GM12878 (cell line): ENCODE measurements around the gene IER3IP1. TPM values are rescaled to one million over a fixed set of nuclear protein-coding genes. Genes with fewer than 3 reads are reported as not detected.

Source experiments
- ATAC-seq: fragments of 200-7000 bp; cut with Tn5 transposase; 3 replicates; pipeline ENCODE4 v1.9.1; 2020; ENCODE audit warnings: mild to moderate bottlenecking, moderate library complexity
- BruUV-seq: library from RNA; stranded (reverse); fragments of 400-500 nt; replicated peaks from 2 replicates; lab custom pipeline; 2021; lab: Mats Ljungman, UMichigan
- CTCF ChIA-PET: fragments of 300-600 bp; sonication (Branson Sonifier 250); formaldehyde crosslinking; extraction: SDS; loops from one replicate; lab custom pipeline; 2021; ENCODE audit warnings: inconsistent platforms; lab: Yijun Ruan, JAX
- POLR2A ChIA-PET: fragments of 350-600 bp; formaldehyde crosslinking; extraction: SDS; loops from one replicate; lab custom pipeline; 2021; ENCODE audit warnings: inconsistent platforms; lab: Charles Lee
- RAD21 ChIA-PET: fragments of 300-600 bp; sonication (Branson Sonifier 250); formaldehyde crosslinking; loops from one replicate; lab custom pipeline; 2023; ENCODE audit warnings: antibody characterized with exemption; ENCODE audit not compliant: unreplicated experiment; lab: Charles Lee
- SMC1A ChIA-PET: fragments of 300-600 bp; sonication (Branson Sonifier 250); formaldehyde crosslinking; loops from one replicate; lab custom pipeline; 2023; ENCODE audit not compliant: unreplicated experiment, uncharacterized antibody; lab: Charles Lee
- DNase-seq: peaks from one replicate; pipeline ENCODE4 v3.0.0-alpha.2; 2011; ENCODE audit warnings: low read depth, low spot score
- FAIRE-seq: peaks from 3 replicates; lab custom pipeline; 2011; peaks lifted over from hg19 to GRCh38; lab: Jason Lieb, UNC
- H2AFZ ChIP-seq: 2 replicates; pipeline ENCODE4 v1.6.0; 2011; ENCODE audit warnings: low read depth, low read length, control low read depth; ENCODE audit not compliant: control insufficient read depth
- H3K27ac ChIP-seq: 2 replicates; pipeline ENCODE4 v1.5.1; 2011; ENCODE audit warnings: control low read depth; ENCODE audit not compliant: control insufficient read depth, insufficient read depth
- H3K27me3 ChIP-seq, 2 experiments: replicated peaks in 1 of 2; 2 replicates each; pipeline versions ENCODE4 v1.6.0 to v1.6.1; 2011; ENCODE audit warnings: low read length in 1 of 2; ENCODE audit not compliant: control insufficient read depth in 2 of 2, insufficient read depth in 2 of 2
- H3K36me3 ChIP-seq, 2 experiments: 2 replicates each; pipeline ENCODE4 v1.5.1; 2011; ENCODE audit warnings: low read length in 1 of 2; ENCODE audit not compliant: control insufficient read depth in 2 of 2, insufficient read depth in 2 of 2
- H3K4me1 ChIP-seq: 2 replicates; pipeline ENCODE4 v1.6.1; 2011; ENCODE audit warnings: mild to moderate bottlenecking, low read length, moderate library complexity, mixed read lengths; ENCODE audit not compliant: control insufficient read depth, insufficient read depth
- H3K4me2 ChIP-seq: 2 replicates; pipeline ENCODE4 v1.6.0; 2011; ENCODE audit warnings: control low read depth; ENCODE audit not compliant: control insufficient read depth, insufficient read depth
- H3K4me3 ChIP-seq: fragments of 200-600 bp; sonication (generic); 2 replicates; pipeline ENCODE4 v1.5.1; 2016
- H3K79me2 ChIP-seq: 2 replicates; pipeline ENCODE4 v1.6.0; 2011; ENCODE audit warnings: low read length; ENCODE audit not compliant: control insufficient read depth, insufficient read depth
- H3K9ac ChIP-seq: 2 replicates; pipeline ENCODE4 v1.8.0; 2011; ENCODE audit warnings: low read length, control low read depth, mixed read lengths; ENCODE audit not compliant: control insufficient read depth, insufficient read depth
- H3K9me3 ChIP-seq: replicated peaks from 3 replicates; pipeline ENCODE4 v1.5.1; 2011; ENCODE audit warnings: mild to moderate bottlenecking, low read length; ENCODE audit not compliant: control insufficient read depth, insufficient read depth
- H4K20me1 ChIP-seq: 2 replicates; pipeline ENCODE4 v1.6.0; 2011; ENCODE audit not compliant: control insufficient read depth, insufficient read depth
- BHLHE40 ChIP-seq, 2 experiments: fragments of 450-650 bp in 1 of 2; IDR thresholded peaks; 2 replicates each; pipeline ENCODE4 v1.6.1; 2011 to 2017; ENCODE audit warnings: low read depth in 2 of 2, borderline replicate concordance in 1 of 2, improper control_type of control experiment in 1 of 2, low read length in 1 of 2, mild to moderate bottlenecking in 1 of 2
- CREM ChIP-seq: IDR thresholded peaks from 2 replicates; pipeline ENCODE4 v1.6.1; 2014; ENCODE audit warnings: antibody characterized with exemption, low read depth
- GABPA ChIP-seq: IDR thresholded peaks from 2 replicates; pipeline ENCODE4 v1.6.1; 2014; ENCODE audit warnings: antibody characterized with exemption, low read depth, mild to moderate bottlenecking, inconsistent platforms
- IKZF1 ChIP-seq: fragments of 450-650 bp; conservative IDR thresholded peaks from 2 replicates; pipeline ENCODE4 v1.6.1; 2017; ENCODE audit warnings: antibody characterized with exemption, mild to moderate bottlenecking
- IKZF2 ChIP-seq, 2 experiments: fragments of 450-650 bp; IDR thresholded peaks; 2 replicates each; pipeline ENCODE4 v1.6.1; 2017; ENCODE audit warnings: mild to moderate bottlenecking in 2 of 2, moderate library complexity in 2 of 2
- IRF4 ChIP-seq: IDR thresholded peaks from 2 replicates; pipeline ENCODE4 v1.6.1; 2011; ENCODE audit warnings: low read depth, low read length
- JUNB ChIP-seq: IDR thresholded peaks from 2 replicates; pipeline ENCODE4 v1.6.1; 2016; ENCODE audit warnings: antibody characterized with exemption, mild to moderate bottlenecking
- MEF2A ChIP-seq: IDR thresholded peaks from 2 replicates; pipeline ENCODE4 v1.6.1; 2011; ENCODE audit warnings: low read depth, mild to moderate bottlenecking, low read length, moderate library complexity; ENCODE audit not compliant: insufficient read depth
- RELA ChIP-seq: fragments of 450-650 bp; IDR thresholded peaks from 2 replicates; pipeline ENCODE4 v1.8.0; 2014; ENCODE audit warnings: borderline replicate concordance; ENCODE audit not compliant: partially characterized antibody
- RUNX3 ChIP-seq: IDR thresholded peaks from 2 replicates; pipeline ENCODE4 v1.6.1; 2012; ENCODE audit warnings: low read length, inconsistent platforms
- SP1 ChIP-seq: IDR thresholded peaks from one replicate; pipeline ENCODE4 v1.6.1; 2011; ENCODE audit warnings: low read depth, low read length
- SREBF2 ChIP-seq: IDR thresholded peaks from 2 replicates; pipeline ENCODE4 v1.6.1; 2012; ENCODE audit warnings: mild to moderate bottlenecking, low read length
- TAF1 ChIP-seq: IDR thresholded peaks from 2 replicates; pipeline ENCODE4 v1.6.1; 2011; ENCODE audit warnings: mild to moderate bottlenecking, low read depth, low read length, borderline replicate concordance
- ZNF217 ChIP-seq: fragments of 450-650 bp; IDR thresholded peaks from 2 replicates; pipeline ENCODE4 v1.6.1; 2017; ENCODE audit warnings: antibody characterized with exemption, mild to moderate bottlenecking
- WGBS: methylation state at CpG from one replicate; pipeline ENCODE4 v1.1.6; 2016; ENCODE audit warnings: low lambda C conversion rate; ENCODE audit not compliant: insufficient replicate concordance, insufficient coverage; ENCODE audit errors: missing lambda C conversion rate; 5-methylcytosine and 5-hydroxymethylcytosine counted together
- in situ Hi-C: fragments of 300-500 bp; cut with MboI; formaldehyde crosslinking; loops from 9 replicates; pipeline ENCODE4 v1.14.3; 2018; ENCODE audit warnings: mixed read lengths
- intact Hi-C: fragments of 100-400 bp; cut with micrococcal nuclease; formaldehyde crosslinking; loops from one replicate; pipeline ENCODE4 v1.14.2; 2022; ENCODE audit not compliant: unreplicated experiment
- polyA plus RNA-seq, 11 experiments: library from polyadenylated mRNA; depleted of rRNA in 4 of 11; unstranded in 6 of 11; stranded (reverse) in 5 of 11; fragments of >200 nt; fragmentation: Nextera tagmentation in 4 of 11; fragmentation: Illumina TruSeq in 1 of 11; extraction: Ambion mirVana in 4 of 11; extraction: Trizol in 1 of 11; gene quantifications; 1 replicate in 1 of 11; 2 replicates in 10 of 11; pipeline versions ENCODE4 v1.2.1 to v1.2.3, GENCODE V29; 2011 to 2016; ENCODE audit warnings: inconsistent platforms in 2 of 11, missing spikeins in 2 of 11, low read depth in 1 of 11
- total RNA-seq, 4 experiments: library from RNA; depleted of rRNA in 3 of 4; stranded (reverse); fragments of >200 nt in 3 of 4; fragmentation: Illumina TruSeq in 1 of 4; extraction: Trizol in 1 of 4; gene quantifications; 2 replicates each; pipeline versions ENCODE4 v1.2.1 to v1.2.3, GENCODE V29; 2013 to 2021
- TF ChIP-seq, protein P1 (sequence below): fragments of 450-650 bp; IDR thresholded peaks from 2 replicates; pipeline ENCODE4 v1.6.1; 2014; ENCODE audit warnings: mild to moderate bottlenecking
- TF ChIP-seq, protein P2 (sequence below): IDR thresholded peaks from 2 replicates; pipeline ENCODE4 v1.6.1; 2011; ENCODE audit warnings: mild to moderate bottlenecking, low read depth, low read length, moderate library complexity; ENCODE audit not compliant: insufficient replicate concordance

Gene IER3IP1
- total and polyA plus RNA-seq, 10 of the 15 experiments (the other 5 are each of a cell fraction or from before 2014, with no cell fraction given), result 7.9 to 40.9 (median 28.1) TPM

DNA sequence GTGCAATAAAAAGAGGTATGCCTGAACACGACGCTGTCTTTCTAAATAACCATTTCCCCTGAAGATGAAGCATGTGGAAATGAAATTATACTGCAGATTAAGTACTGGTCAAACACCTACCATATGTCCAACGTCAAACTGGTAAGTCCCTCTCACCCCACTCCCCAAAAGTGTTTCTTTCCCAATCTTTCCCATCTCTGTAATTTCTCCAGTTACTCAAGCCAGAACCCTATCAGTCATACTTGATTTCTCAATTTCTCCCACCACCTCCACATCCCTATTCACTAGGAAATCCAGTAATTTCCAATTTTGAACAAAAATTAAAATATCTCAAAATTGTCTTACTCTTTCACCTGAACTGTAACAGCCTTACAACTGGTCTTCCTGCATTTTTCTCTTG, 55.0 kb downstream of the IER3IP1 start:
- Histone ChIP-seq H2AFZ (no peak overlapping the region), H3K27me3 (no peaks in the 10 kb centered on the region), H3K27ac (no peak overlapping the region), H3K4me1 (peaks cover 11% of the 10 kb centered on the region), H3K36me3 (no peaks in the 10 kb centered on the region; a peak in 1 of 4 replicates), H3K9ac (no peak overlapping the region), H3K9me3 (no peaks in the 10 kb centered on the region), H4K20me1 (no peaks in the 10 kb centered on the region), H3K79me2 (no peaks in the 10 kb centered on the region), H3K4me2 (peak overlapping the region; percentile 41; the same call in 1 of the 2 replicates), H3K4me3 (no peak overlapping the region)
- FAIRE-seq (no peak), DNase-seq (no peak), ATAC-seq (no peak)
- BruUV-seq, result no TSS peak
- WGBS, result 85% methylated on average over 3 of the region's 3 CpGs
- in situ Hi-C loops, result no loop called here
- RAD21 ChIA-PET, result interaction anchor here (1.0 kb wide), 1 partner anchor 29 kb away, joined by 4 read pairs; the partner anchor contains the start of gene HDHD2
- intact Hi-C loops, result no loop called here
- CTCF ChIA-PET, result interaction anchor here (1.1 kb wide), 1 partner anchor 80 kb away, joined by 3 read pairs; no protein-coding TSS in a partner anchor
- SMC1A ChIA-PET, result interaction anchor here (0.5 to 1.7 kb wide), 2 partner anchors 8 to 1697 kb away, joined by 3 to 6 read pairs; no protein-coding TSS in a partner anchor
- POLR2A ChIA-PET, result interaction anchor here (0.5 kb wide), 1 partner anchor 995 kb away, joined by 3 read pairs; no protein-coding TSS in a partner anchor
- TF ChIP-seq, protein P1, sequence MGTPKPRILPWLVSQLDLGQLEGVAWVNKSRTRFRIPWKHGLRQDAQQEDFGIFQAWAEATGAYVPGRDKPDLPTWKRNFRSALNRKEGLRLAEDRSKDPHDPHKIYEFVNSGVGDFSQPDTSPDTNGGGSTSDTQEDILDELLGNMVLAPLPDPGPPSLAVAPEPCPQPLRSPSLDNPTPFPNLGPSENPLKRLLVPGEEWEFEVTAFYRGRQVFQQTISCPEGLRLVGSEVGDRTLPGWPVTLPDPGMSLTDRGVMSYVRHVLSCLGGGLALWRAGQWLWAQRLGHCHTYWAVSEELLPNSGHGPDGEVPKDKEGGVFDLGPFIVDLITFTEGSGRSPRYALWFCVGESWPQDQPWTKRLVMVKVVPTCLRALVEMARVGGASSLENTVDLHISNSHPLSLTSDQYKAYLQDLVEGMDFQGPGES, result no peak
- TF ChIP-seq IRF4, result no peak
- TF ChIP-seq RELA, result no peak

DNA sequence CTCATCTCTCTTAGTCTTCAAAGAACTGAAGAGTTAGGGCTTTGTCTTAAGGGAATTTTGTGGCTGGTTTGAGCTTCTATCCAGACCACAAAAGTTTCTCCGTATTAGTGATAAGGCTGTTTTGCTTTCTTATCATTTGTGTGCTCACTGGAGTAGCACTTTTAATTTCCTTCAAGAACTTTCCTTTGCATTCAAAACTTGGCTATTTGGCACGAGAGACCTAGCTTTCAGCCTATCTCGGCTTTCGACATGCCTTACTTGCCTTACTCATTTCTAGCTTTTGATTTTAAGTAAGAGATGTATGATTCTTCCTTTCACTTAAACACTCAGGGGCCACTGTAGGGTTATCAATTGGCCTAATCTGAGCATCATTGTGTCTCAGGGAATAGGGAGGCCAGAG, 55.7 kb downstream of the IER3IP1 start:
- no TSS peak for BruUV-seq
- Histone ChIP-seq H2AFZ (no peak overlapping the region), H3K9me3 (no peaks in the 10 kb centered on the region), H3K4me1 (peaks cover 11% of the 10 kb centered on the region), H3K79me2 (no peaks in the 10 kb centered on the region), H3K27me3 (no peaks in the 10 kb centered on the region), H3K27ac (no peak overlapping the region), H3K9ac (no peak overlapping the region), H3K4me3 (no peak overlapping the region), H3K36me3 (no peaks in the 10 kb centered on the region; a peak in 1 of 4 replicates), H4K20me1 (no peaks in the 10 kb centered on the region), H3K4me2 (0 out of 2 replicates have a peak overlapping the region, but pooled peaks have one; percentile 41)
- FAIRE-seq (peak; percentile 13), ATAC-seq (peak; percentile 95), DNase-seq (peak; percentile 47)
- CTCF ChIA-PET, result interaction anchor here (1.0 to 1.8 kb wide), 2 partner anchors 19 to 84 kb away, joined by 6 to 10 read pairs; no protein-coding TSS in a partner anchor
- in situ Hi-C loops, result no loop called here
- SMC1A ChIA-PET, result interaction anchor here (0.7 to 1.1 kb wide), 3 partner anchors 13 to 84 kb away, joined by 3 to 4 read pairs (median 3); no protein-coding TSS in a partner anchor
- WGBS, result 2% methylated on average over 4 of the region's 4 CpGs
- POLR2A ChIA-PET, result no interaction called here
- RAD21 ChIA-PET, result interaction anchor here (1.0 kb wide), 1 partner anchor 30 kb away, joined by 4 read pairs; the partner anchor contains the start of gene HDHD2
- intact Hi-C loops, result no loop called here
- peak; percentile 98 for TF ChIP-seq JUNB
- peak; percentile 27 to 65; a peak in 2 of 4 replicates for TF ChIP-seq IKZF2 (IDR thresholded peaks at IDR 0.05)
- peak; percentile 97 for TF ChIP-seq ZNF217
- peak; percentile 56; the same call in 1 of the 2 replicates for TF ChIP-seq GABPA
- TF ChIP-seq, protein P2, sequence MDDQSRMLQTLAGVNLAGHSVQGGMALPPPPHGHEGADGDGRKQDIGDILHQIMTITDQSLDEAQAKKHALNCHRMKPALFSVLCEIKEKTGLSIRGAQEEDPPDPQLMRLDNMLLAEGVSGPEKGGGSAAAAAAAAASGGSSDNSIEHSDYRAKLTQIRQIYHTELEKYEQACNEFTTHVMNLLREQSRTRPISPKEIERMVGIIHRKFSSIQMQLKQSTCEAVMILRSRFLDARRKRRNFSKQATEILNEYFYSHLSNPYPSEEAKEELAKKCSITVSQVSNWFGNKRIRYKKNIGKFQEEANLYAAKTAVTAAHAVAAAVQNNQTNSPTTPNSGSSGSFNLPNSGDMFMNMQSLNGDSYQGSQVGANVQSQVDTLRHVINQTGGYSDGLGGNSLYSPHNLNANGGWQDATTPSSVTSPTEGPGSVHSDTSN, result no peak
- peak; percentile 76 for TF ChIP-seq CREM
- TF ChIP-seq TAF1, result no peak
- peak; percentile 81 to 84; a peak in 3 of 4 replicates for TF ChIP-seq BHLHE40 (IDR thresholded peaks at IDR 0.05; ENCODE audit: borderline replicate concordance in 1 of 2, low read depth in 2 of 2, low read length in 1 of 2)
- peak; percentile 46; the same call in 1 of the 2 replicates for TF ChIP-seq MEF2A
- TF ChIP-seq RUNX3, result peak; percentile 94
- TF ChIP-seq SP1, result no peak
- no peak for TF ChIP-seq SREBF2
- peak; percentile 36; the same call in 1 of the 2 replicates for TF ChIP-seq IKZF1
